HL-60 (cell line): ENCODE data around the gene TIE1.

ENCODE experiments used
- DNase-seq, 2 experiments: peaks; one replicate each; pipeline ENCODE4 v3.0.0-alpha.2; 2010 to 2020; ENCODE audit warnings: low read depth in 1 of 2, low spot score in 1 of 2
- H3K27ac ChIP-seq: fragments of 250-450 bp; sonication (Bioruptor Pico); replicated peaks from 2 replicates; pipeline ENCODE4 v1.5.1; 2020; ENCODE audit warnings: mild to moderate bottlenecking, moderate library complexity
- H3K27me3 ChIP-seq: fragments of 250-450 bp; sonication (Bioruptor Pico); 2 replicates; pipeline ENCODE4 v1.5.1; 2021; ENCODE audit warnings: mild to moderate bottlenecking, moderate library complexity; ENCODE audit not compliant: insufficient read depth, poor library complexity, severe bottlenecking
- H3K4me3 ChIP-seq: replicated peaks from 2 replicates; pipeline ENCODE4 v1.5.1; 2011; ENCODE audit warnings: mild to moderate bottlenecking, control low read depth, low read length; ENCODE audit not compliant: insufficient read depth
- CTCF ChIP-seq: IDR thresholded peaks from one replicate; pipeline ENCODE4 v1.5.1; 2011; ENCODE audit warnings: low read length, control low read depth, inconsistent platforms; ENCODE audit not compliant: insufficient read depth
- GABPA ChIP-seq: IDR thresholded peaks from 2 replicates; pipeline ENCODE4 v1.6.1; 2012; ENCODE audit warnings: low read depth
- POLR2AphosphoS5 ChIP-seq: IDR thresholded peaks from 2 replicates; pipeline ENCODE4 v1.6.1; 2012; ENCODE audit warnings: low read depth
- REST ChIP-seq: IDR thresholded peaks from 2 replicates; pipeline ENCODE4 v1.6.1; 2012; ENCODE audit warnings: low read depth; ENCODE audit not compliant: insufficient replicate concordance
- SPI1 ChIP-seq: IDR thresholded peaks from 2 replicates; pipeline ENCODE4 v1.6.1; 2012; ENCODE audit warnings: low read depth, mild to moderate bottlenecking, borderline replicate concordance

TIE1 gene

GRCh38 chr1:43275826-43276620, 24.8 kb upstream of the TIE1 start:
- no peak overlapping the region for H3K4me3 ChIP-seq
- DNase-seq, result no peak
- no peak overlapping the region for H3K27ac ChIP-seq
- H3K27me3 ChIP-seq, result no peaks in the 10 kb centered on the region
- TF ChIP-seq POLR2AphosphoS5 (no peak), REST (no peak), SPI1 (no peak), GABPA (no peak), CTCF (no peak)

DNA sequence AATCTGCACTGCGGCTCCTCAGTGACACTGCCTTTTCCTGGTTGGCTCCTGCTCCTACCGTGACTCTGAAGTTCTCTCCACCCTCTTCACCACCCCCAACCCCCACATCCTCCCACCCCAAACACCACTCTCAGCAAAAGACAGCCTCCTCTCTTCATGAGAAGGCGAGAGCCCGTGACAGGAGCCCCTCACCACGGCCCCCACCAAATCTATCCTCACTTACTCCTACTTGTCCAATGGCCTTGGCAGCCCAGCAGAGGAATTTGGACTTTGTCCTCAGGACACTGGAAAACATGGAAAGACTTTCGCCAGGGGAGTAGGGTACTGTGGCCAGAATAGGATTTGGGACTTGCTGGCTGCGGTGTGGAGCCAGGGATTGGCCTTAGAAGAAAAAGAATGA, 24.1 kb upstream of the TIE1 start:
- Histone ChIP-seq H3K27me3 (no peaks in the 10 kb centered on the region), H3K27ac (no peak overlapping the region), H3K4me3 (no peak overlapping the region)
- TF ChIP-seq SPI1, result no peak
- TF ChIP-seq POLR2AphosphoS5, result no peak
- TF ChIP-seq CTCF, result no peak
- TF ChIP-seq REST, result no peak
- TF ChIP-seq GABPA, result no peak
- DNase-seq, result no peak

- Histone ChIP-seq H3K4me3 (no peak overlapping the region), H3K27me3 (no peaks in the 10 kb centered on the region), H3K27ac (no peak overlapping the region)
- no peak for TF ChIP-seq REST
- DNase-seq, result no peak
Observed at GRCh38 chr1:43277116-43277876, 23.5 kb upstream of the TIE1 start.
